GM12891 (cell line): ENCODE results near the gene NREP.

Source experiments
- PAX5 ChIP-seq: IDR thresholded peaks from 2 replicates; pipeline ENCODE4 v1.6.1; 2011; ENCODE audit warnings: low read length, moderate library complexity, mild to moderate bottlenecking; ENCODE audit not compliant: insufficient read depth, severe bottlenecking
- POLR2A ChIP-seq: IDR thresholded peaks from 2 replicates; pipeline ENCODE4 v1.6.1; 2011; ENCODE audit warnings: low read depth, low read length, control low read depth
- POLR2AphosphoS5 ChIP-seq: IDR thresholded peaks from 2 replicates; pipeline ENCODE4 v1.6.1; 2011; ENCODE audit warnings: low read depth, low read length, control low read depth
- POU2F2 ChIP-seq: IDR thresholded peaks from 2 replicates; pipeline ENCODE4 v1.6.1; 2011; ENCODE audit warnings: low read depth, mild to moderate bottlenecking, control low read depth, low read length, moderate library complexity
- SPI1 ChIP-seq: IDR thresholded peaks from 2 replicates; pipeline ENCODE4 v1.6.1; 2011; ENCODE audit warnings: low read depth, low read length, control low read depth
- TAF1 ChIP-seq: IDR thresholded peaks from 2 replicates; pipeline ENCODE4 v1.6.1; 2011; ENCODE audit warnings: low read depth, low read length, control low read depth

DNA sequence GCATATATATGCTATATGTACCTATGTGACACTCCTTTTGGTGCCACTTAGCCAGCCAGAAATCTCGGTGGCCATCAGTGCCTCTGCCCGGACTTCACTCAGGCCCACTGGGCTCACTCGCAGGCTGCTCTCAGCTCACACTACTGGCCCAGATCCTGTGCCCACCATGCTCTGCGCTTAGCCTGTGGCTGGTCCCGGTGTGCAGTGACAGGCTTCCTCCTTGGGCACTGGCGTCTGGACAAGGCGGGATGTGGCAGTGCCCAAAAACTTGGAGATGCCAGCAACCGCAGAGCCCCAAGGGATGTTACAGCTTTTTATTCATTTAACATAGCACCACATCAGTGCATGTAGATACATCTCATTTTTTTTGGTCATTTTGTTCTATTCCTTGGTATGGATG lies 77.4 kb downstream of the NREP start:
- no peak for TF ChIP-seq POLR2A
- no peak for TF ChIP-seq TAF1
- no peak for TF ChIP-seq POLR2AphosphoS5
- no peak for TF ChIP-seq POU2F2
- TF ChIP-seq PAX5 = no peak
- no peak for TF ChIP-seq SPI1
